ENCODE data around the gene LSS. TPM values are rescaled to one million over a fixed set of nuclear protein-coding genes. Genes with fewer than 3 reads are reported as not detected.

LSS gene
- total RNA-seq, 1 donor from 2014 or later: 52.0 TPM

GRCh38 chr21:46168238-46168637 lies 60.3 kb downstream of the LSS start:
- no peak for TF ChIP-seq CTCF (IDR thresholded peaks at IDR 0.05; ENCODE audit: borderline replicate concordance)
- intact Hi-C loops (cut with micrococcal nuclease): no loop called here
- Histone ChIP-seq H3K36me3 (peaks cover 4% of the 10 kb centered on the region), H3K27ac (replicated peaks) (no peak overlapping the region), H3K27me3 (ENCODE audit: low read depth) (no peaks in the 10 kb centered on the region), H3K9me3 (replicated peaks) (no peaks in the 10 kb centered on the region), H3K4me3 (no peak overlapping the region), H3K4me1 (no peaks in the 10 kb centered on the region)
- DNase-seq: no peak

GRCh38 chr21:46165098-46165497 lies 63.5 kb downstream of the LSS start:
- H3K27ac ChIP-seq (replicated peaks): no peak overlapping the region
- H3K9me3 ChIP-seq (replicated peaks): no peaks in the 10 kb centered on the region
- H3K36me3 ChIP-seq: peaks cover 15% of the 10 kb centered on the region
- intact Hi-C loops (cut with micrococcal nuclease): no loop called here
- no peak overlapping the region for H3K4me3 ChIP-seq
- DNase-seq: no peak
- no peak for TF ChIP-seq CTCF (IDR thresholded peaks at IDR 0.05; ENCODE audit: borderline replicate concordance)
- no peaks in the 10 kb centered on the region for H3K4me1 ChIP-seq
- no peaks in the 10 kb centered on the region for H3K27me3 ChIP-seq (ENCODE audit: low read depth)

- Histone ChIP-seq H3K4me1 (no peaks in the 10 kb centered on the region), H3K27me3 (ENCODE audit: low read depth) (no peaks in the 10 kb centered on the region), H3K4me3 (no peak overlapping the region), H3K9me3 (replicated peaks) (no peaks in the 10 kb centered on the region), H3K36me3 (peaks cover 15% of the 10 kb centered on the region), H3K27ac (replicated peaks) (no peak overlapping the region)
- TF ChIP-seq CTCF (IDR thresholded peaks at IDR 0.05; ENCODE audit: borderline replicate concordance): no peak
- intact Hi-C loops (cut with micrococcal nuclease): no loop called here
- DNase-seq: no peak
Observed at GRCh38 chr21:46163380-46163779, 65.2 kb downstream of the LSS start.

GRCh38 chr21:46161633-46162592 lies 66.7 kb downstream of the LSS start:
- peaks cover 15% of the 10 kb centered on the region for H3K36me3 ChIP-seq
- no peak overlapping the region for H3K4me3 ChIP-seq
- no peak overlapping the region for H3K27ac ChIP-seq (replicated peaks)
- no peaks in the 10 kb centered on the region for H3K27me3 ChIP-seq (ENCODE audit: low read depth)
- intact Hi-C loops (cut with micrococcal nuclease): no loop called here
- no peaks in the 10 kb centered on the region for H3K9me3 ChIP-seq (replicated peaks)
- DNase-seq: no peak
- no peak for TF ChIP-seq CTCF (IDR thresholded peaks at IDR 0.05; ENCODE audit: borderline replicate concordance)
- no peaks in the 10 kb centered on the region for H3K4me1 ChIP-seq

GRCh38 chr21:46160907-46161632 lies 67.5 kb downstream of the LSS start:
- Histone ChIP-seq H3K4me1 (no peaks in the 10 kb centered on the region), H3K27ac (replicated peaks) (no peak overlapping the region), H3K4me3 (no peak overlapping the region), H3K9me3 (replicated peaks) (no peaks in the 10 kb centered on the region), H3K36me3 (peaks cover 15% of the 10 kb centered on the region), H3K27me3 (ENCODE audit: low read depth) (no peaks in the 10 kb centered on the region)
- intact Hi-C loops (cut with micrococcal nuclease): no loop called here
- TF ChIP-seq CTCF (IDR thresholded peaks at IDR 0.05; ENCODE audit: borderline replicate concordance): no peak
- DNase-seq: no peak
